GM18870 (cell line): ENCODE data around the gene EVI5L.
"Not testable (repeated sequence)": the region's sequence is repeated elsewhere in the genome, so short reads cannot be mapped to it uniquely, and the experiment has no call there.

Experiments
- ATAC-seq: cut with Tn5 transposase; IDR thresholded peaks from one replicate; pipeline ENCODE4 v1.9.1; 2021; ENCODE audit warnings: moderate library complexity; ENCODE audit not compliant: unreplicated experiment

The EVI5L gene

DNA sequence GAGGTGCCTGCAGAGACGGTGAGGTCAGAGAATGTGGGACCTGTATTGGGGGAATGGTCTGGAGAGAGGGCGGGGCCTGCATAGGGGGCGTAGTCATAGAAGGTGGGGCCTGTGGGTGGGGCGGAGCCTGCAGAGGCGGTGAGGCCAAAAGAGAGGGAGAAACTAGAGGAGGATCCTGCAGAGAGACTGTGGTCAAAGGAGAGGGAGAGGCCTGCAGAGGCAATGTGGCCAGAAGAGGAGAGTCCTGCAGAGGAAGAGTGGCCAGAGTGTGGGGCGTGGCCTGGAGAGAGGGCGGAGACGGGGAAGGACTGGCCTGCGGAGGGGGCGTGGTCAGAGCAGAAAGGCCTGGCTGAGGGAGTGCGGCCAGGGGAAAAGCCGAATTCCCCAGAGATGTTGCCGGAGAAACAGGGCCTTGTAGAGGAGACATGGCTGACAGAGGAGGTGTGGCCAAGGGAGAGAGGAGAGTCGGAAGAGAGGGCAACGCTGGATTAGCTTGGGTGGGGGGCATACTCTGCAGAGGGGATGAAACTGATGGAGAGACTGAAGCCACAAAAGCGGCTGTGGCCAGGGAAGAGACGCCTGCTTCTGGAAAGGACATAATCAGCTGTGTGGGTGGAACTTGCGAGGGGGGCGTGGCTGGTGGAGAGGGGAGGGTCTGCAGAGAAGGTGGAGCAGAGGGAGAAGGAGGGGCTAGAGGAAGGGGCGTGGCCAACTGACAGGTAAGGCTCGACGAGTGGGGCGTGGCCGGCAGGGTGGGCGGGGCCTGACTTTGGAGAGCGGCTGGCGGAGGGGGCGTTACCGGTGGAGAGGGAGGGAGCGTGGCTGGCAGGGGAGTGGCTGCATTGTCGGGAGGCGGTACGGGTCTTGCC lies 41.7 kb downstream of the EVI5L start:
- no peak for ATAC-seq

- ATAC-seq = no peak
Measured at GRCh38 chr19:7872306-7873204, 42.5 kb downstream of the EVI5L start.

GRCh38 chr19:7873304-7874075 lies 43.5 kb downstream of the EVI5L start:
- ATAC-seq = no peak

DNA sequence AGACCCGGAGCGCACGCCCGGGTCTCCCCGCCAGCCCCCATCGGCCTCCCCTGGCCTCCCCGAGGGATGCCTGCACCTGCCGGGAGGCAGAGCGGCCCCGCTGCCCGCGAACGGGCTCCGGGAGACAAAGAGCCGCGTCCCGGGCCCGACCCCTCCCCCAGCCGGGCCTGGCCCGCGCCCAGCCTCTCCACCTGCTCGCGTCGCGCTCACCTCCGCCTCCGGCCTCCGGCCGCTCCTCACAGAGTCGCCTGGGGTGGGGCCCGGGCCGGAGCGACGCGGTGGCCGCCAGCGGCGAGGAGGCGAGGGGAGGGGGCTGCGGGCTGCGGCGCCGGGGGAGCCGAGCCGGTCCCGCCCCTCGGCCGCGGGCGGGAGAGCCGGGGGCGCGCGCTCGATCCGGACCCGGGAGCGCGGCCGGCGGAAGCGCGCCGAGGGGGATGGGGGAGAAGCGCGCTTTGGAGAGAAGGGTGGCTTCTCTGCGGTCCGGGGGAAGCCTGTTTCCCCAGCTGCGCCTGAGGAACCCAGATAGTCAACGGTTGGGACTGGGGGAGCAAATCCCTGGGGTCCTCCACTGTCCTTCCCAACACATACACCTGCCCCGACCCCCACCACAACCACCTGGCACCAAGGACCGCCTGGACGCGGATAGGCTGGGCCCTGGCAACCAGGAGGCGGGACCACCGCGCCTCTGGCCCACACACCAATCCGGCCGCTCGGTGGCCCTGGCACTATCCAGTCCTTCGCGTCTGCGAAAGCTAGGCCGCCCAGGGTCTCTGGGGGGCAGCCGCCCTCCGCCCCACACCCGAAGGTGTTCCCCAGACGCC lies 44.3 kb downstream of the EVI5L start, which contains the start of gene PRR36:
TSS of gene PRR36 (minus strand) at position 315 of the 821 bp plus-strand sequence. CDS start 701 bp downstream, outside the sequence.
- no peak for ATAC-seq

GRCh38 chr19:7874897-7875273 lies 44.9 kb downstream of the EVI5L start:
- no peak for ATAC-seq

GRCh38 chr19:7877249-7877836 lies 47.3 kb downstream of the EVI5L start:
- no peak for ATAC-seq

GRCh38 chr19:7879111-7879807 lies 49.2 kb downstream of the EVI5L start:
- ATAC-seq = no peak

- ATAC-seq = no peak
Measured at GRCh38 chr19:7879836-7880235, 49.8 kb downstream of the EVI5L start.

- ATAC-seq = no peak
Measured at GRCh38 chr19:7881910-7882309, 51.9 kb downstream of the EVI5L start.

- no peak for ATAC-seq
Measured at GRCh38 chr19:7883105-7883504, 53.1 kb downstream of the EVI5L start.

GRCh38 chr19:7883796-7884570 lies 54.0 kb downstream of the EVI5L start:
- no peak for ATAC-seq

DNA sequence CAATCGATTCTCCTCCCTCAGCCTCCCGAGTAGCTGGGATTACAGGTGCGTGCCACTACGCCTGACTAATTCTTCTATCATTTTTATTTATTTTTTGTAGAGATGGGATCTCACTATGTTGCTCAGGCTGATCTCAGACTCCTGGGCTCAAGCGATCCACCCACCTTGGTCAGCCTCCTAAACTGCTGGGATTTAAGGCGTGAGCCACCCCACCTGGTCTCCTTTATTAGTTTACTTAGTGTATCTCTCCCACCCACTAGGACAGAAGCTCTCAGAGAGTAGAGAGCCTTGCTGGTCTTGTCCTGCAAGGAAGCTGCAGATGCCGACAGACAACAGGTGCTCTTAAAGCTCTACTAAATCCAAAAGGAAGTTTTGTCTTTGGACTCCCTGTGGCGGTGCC lies 55.8 kb downstream of the EVI5L start:
- ATAC-seq = no peak

DNA sequence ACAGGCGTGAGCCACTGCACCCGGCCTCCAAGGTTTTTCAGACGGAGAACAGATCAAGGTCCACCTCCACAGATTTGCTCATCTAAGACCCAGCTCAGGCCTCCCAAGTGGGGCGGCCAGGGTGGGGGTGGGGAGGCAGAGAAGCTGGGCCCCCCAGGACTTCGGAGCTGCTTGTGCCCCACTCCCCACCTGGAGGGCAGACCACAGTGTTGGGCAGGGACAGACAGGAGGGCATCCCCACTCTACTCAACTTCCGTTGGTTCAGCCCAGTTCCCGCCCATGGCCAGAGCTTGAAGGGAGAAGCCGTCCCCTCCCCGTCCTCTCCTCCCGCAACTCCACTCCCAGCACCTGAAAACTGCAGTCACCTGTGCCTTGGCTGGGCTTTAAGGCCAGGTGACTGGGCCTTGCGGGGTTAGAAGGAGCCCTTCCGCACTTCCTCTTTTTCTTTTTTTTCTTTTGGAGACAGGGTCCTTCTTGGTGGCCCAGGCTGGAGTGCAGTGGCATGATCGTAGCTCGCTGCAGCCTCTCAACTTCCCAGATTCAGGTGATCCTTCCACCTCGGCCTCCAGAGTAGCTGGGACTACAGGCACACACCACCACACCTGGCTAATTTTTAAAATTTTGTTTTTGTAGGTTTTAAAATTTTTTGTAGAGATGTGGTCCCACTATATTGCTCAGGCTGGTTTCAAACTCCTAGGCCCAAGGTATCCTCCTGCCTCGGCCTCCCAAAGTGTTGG lies 57.6 kb downstream of the EVI5L start:
- ATAC-seq = no peak

DNA sequence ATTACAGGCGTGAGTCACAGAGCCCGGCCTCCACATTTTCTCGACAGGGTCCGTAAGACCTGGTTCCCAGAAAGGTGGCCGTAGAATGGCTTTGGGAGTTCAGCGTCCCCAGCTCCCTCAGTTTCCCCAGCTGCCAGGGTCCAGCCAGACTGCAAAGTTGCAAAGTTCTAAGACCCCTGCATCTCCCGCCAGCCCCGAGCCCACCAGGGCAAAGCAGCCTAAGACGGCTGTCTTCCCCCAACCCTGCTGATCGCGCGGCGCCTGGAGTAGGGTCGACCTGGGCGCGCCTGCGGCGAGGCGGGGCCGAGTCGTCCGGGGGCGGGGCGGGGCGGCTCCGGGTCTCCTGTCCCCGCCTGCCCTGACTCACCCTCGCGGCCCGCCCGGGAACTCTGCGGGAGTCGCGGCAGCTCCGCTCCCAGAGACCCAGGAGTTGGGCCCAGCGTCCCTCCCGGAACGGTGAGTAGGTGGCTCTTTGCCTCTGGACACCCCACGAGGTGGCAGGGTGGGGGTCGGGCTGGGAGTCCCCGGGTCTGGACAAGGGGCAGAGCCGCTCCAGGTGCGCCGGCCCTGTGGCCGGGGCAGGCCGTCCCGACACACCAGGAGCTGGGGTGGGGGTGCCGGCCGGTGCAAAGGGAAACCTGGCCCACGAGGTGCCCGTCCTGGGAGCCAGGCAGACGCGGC lies 58.3 kb downstream of the EVI5L start, which contains the start of gene LRRC8E:
TSS of gene LRRC8E (plus strand) at position 366 of the 681 bp plus-strand sequence. CDS start 7,094 bp downstream, outside the sequence.
- ATAC-seq = no peak

GRCh38 chr19:7888826-7889217 lies 58.8 kb downstream of the EVI5L start:
- no peak for ATAC-seq

- ATAC-seq = not testable (repeated sequence)
Measured at GRCh38 chr19:7893362-7894101, 63.5 kb downstream of the EVI5L start.
